HepG2 (cell line): Measurements from ENCODE around the gene IQCN. TPM values are rescaled to one million over a fixed set of nuclear protein-coding genes. Genes with fewer than 3 reads are reported as not detected.

ENCODE experiments used
- ATAC-seq: fragments of 200-7000 bp; cut with Tn5 transposase; 3 replicates; pipeline ENCODE4 v1.9.1; 2020; ENCODE audit warnings: mild to moderate bottlenecking, moderate library complexity
- BruUV-seq: library from RNA; stranded (reverse); fragments of 400-500 nt; replicated peaks from 2 replicates; lab custom pipeline; 2021; lab: Mats Ljungman, UMichigan
- CTCF ChIA-PET: fragments of 300-600 bp; formaldehyde crosslinking; extraction: SDS; loops from one replicate; lab custom pipeline; 2021; ENCODE audit warnings: low total read pairs, inconsistent platforms, low intra/inter-chr PET ratio; lab: Yijun Ruan, JAX
- POLR2A ChIA-PET: fragments of 350-600 bp; sonication (Branson Sonifier 250); formaldehyde crosslinking; loops from one replicate; lab custom pipeline; 2020; ENCODE audit warnings: antibody characterized with exemption, inconsistent platforms; lab: Yijun Ruan, JAX
- DNase-seq: peaks from one replicate; pipeline ENCODE4 v3.0.0-alpha.2; 2015; ENCODE audit warnings: low spot score
- FAIRE-seq: peaks from 3 replicates; lab custom pipeline; 2011; peaks lifted over from hg19 to GRCh38; lab: Jason Lieb, UNC
- H2AFZ ChIP-seq: one replicate; pipeline ENCODE4 v1.6.1; 2011; ENCODE audit warnings: low read length, inconsistent platforms
- H3K27ac ChIP-seq: fragments of 300-600 bp; 3 replicates; pipeline ENCODE4 v1.8.0; 2011; ENCODE audit warnings: mixed run types, mild to moderate bottlenecking, mixed read lengths, low read length, inconsistent platforms; ENCODE audit not compliant: insufficient read depth; ENCODE audit errors: extremely low read length
- H3K27me3 ChIP-seq, 2 experiments: fragments of 200-600 bp in 1 of 2; 2 replicates in 1 of 2; 3 replicates in 1 of 2; pipeline versions ENCODE4 v1.6.0 to v1.8.0; 2011; ENCODE audit warnings: low read length in 2 of 2, mild to moderate bottlenecking in 2 of 2, moderate library complexity in 2 of 2, inconsistent platforms in 1 of 2; ENCODE audit not compliant: insufficient read depth in 2 of 2, control insufficient read depth in 1 of 2
- H3K36me3 ChIP-seq, 2 experiments: fragments of 200-600 bp in 1 of 2; replicated peaks in 1 of 2; 2 replicates in 1 of 2; 3 replicates in 1 of 2; pipeline versions ENCODE4 v1.5.1 to v1.8.0; 2011; ENCODE audit warnings: low read length in 2 of 2, inconsistent platforms in 1 of 2; ENCODE audit not compliant: insufficient read depth in 2 of 2, control insufficient read depth in 1 of 2
- H3K4me1 ChIP-seq: 2 replicates; pipeline ENCODE4 v1.5.1; 2012; ENCODE audit warnings: low read length, inconsistent platforms; ENCODE audit not compliant: insufficient read depth
- H3K4me2 ChIP-seq: 2 replicates; pipeline ENCODE4 v1.6.0; 2011; ENCODE audit warnings: low read depth, low read length, inconsistent platforms
- H3K4me3 ChIP-seq, 3 experiments: fragments of 200-600 bp in 1 of 3; sonication (generic), shearing (Covaris generic) in 1 of 3; replicated peaks in 1 of 3; 2 replicates each; pipeline ENCODE4 v1.5.1; 2011 to 2016; ENCODE audit warnings: low read length in 3 of 3, inconsistent platforms in 2 of 3, low read depth in 2 of 3, mild to moderate bottlenecking in 2 of 3, control low read depth in 1 of 3, mixed read lengths in 1 of 3; ENCODE audit not compliant: insufficient read depth in 1 of 3
- H3K79me2 ChIP-seq: one replicate; pipeline ENCODE4 v1.6.1; 2011; ENCODE audit warnings: low read length, inconsistent platforms; ENCODE audit not compliant: insufficient read depth
- H3K9ac ChIP-seq: 2 replicates; pipeline ENCODE4 v1.6.0; 2011; ENCODE audit warnings: mild to moderate bottlenecking, low read depth, low read length, inconsistent platforms; ENCODE audit not compliant: insufficient read depth
- H3K9me3 ChIP-seq: 2 replicates; pipeline ENCODE4 v1.5.1; 2012; ENCODE audit warnings: mild to moderate bottlenecking, low read length
- H4K20me1 ChIP-seq: 2 replicates; pipeline ENCODE4 v1.6.0; 2011; ENCODE audit warnings: inconsistent platforms, mild to moderate bottlenecking, low read length, moderate library complexity; ENCODE audit not compliant: insufficient read depth
- HDAC2 ChIP-seq: sonication (generic); formaldehyde crosslinking; IDR thresholded peaks from 2 replicates; pipeline ENCODE4 v1.4.0; 2020; ENCODE audit warnings: missing genetic modification reagents
- HNF4A ChIP-seq: sonication (generic); formaldehyde crosslinking; IDR thresholded peaks from 2 replicates; pipeline ENCODE4 v1.4.0; 2020; ENCODE audit warnings: missing genetic modification reagents
- HOXD1 ChIP-seq: sonication (generic); formaldehyde crosslinking; IDR thresholded peaks from 2 replicates; pipeline ENCODE4 v1.5.0; 2020; ENCODE audit warnings: missing genetic modification reagents
- RFXANK ChIP-seq: IDR thresholded peaks from 2 replicates; pipeline ENCODE4 v1.6.1; 2016
- SIN3A ChIP-seq: IDR thresholded peaks from 2 replicates; pipeline ENCODE4 v1.6.1; 2011; ENCODE audit warnings: low read depth, mild to moderate bottlenecking, control low read depth, low read length, borderline replicate concordance
- TMF1 ChIP-seq: sonication (generic); formaldehyde crosslinking; IDR thresholded peaks from 2 replicates; pipeline ENCODE4 v1.8.1; 2022; ENCODE audit warnings: low read depth, missing genetic modification reagents
- ZFAT ChIP-seq: sonication (generic); formaldehyde crosslinking; conservative IDR thresholded peaks from 2 replicates; pipeline ENCODE4 v1.8.1; 2023; ENCODE audit warnings: missing genetic modification reagents, inconsistent platforms
- ZNF329 ChIP-seq: sonication (generic); formaldehyde crosslinking; IDR thresholded peaks from 2 replicates; pipeline ENCODE4 v1.9.0; 2021; ENCODE audit warnings: low read depth, mild to moderate bottlenecking, missing genetic modification reagents
- ZNF354B ChIP-seq: sonication (generic); formaldehyde crosslinking; IDR thresholded peaks from 2 replicates; pipeline ENCODE4 v1.8.0; 2022; ENCODE audit warnings: mild to moderate bottlenecking, missing genetic modification reagents
- ZNF772 ChIP-seq: sonication (generic); formaldehyde crosslinking; IDR thresholded peaks from 2 replicates; pipeline ENCODE4 v1.5.0; 2020; ENCODE audit warnings: mild to moderate bottlenecking, missing genetic modification reagents
- WGBS: methylation state at CpG from one replicate; pipeline ENCODE4 v1.1.6; 2017; ENCODE audit warnings: low lambda C conversion rate; 5-methylcytosine and 5-hydroxymethylcytosine counted together
- in situ Hi-C: cut with HindIII; loops from 2 replicates; pipeline ENCODE4 v1.10.0; 2017; ENCODE audit warnings: low pct_unique_long_range_greater_than_20kb; ENCODE audit not compliant: extremely low pct_ligation_motif_present
- intact Hi-C: fragments of 100-400 bp; cut with micrococcal nuclease; formaldehyde crosslinking; loops from one replicate; pipeline ENCODE4 v1.10.0; 2022; ENCODE audit not compliant: unreplicated experiment
- polyA plus RNA-seq, 8 experiments: library from polyadenylated mRNA; depleted of rRNA in 3 of 8; stranded (reverse) in 7 of 8; unstranded in 1 of 8; fragments of >200 nt; fragmentation: Illumina TruSeq in 4 of 8; extraction: Trizol in 4 of 8; gene quantifications; 2 replicates each; pipeline versions ENCODE4 v1.2.1 to v1.2.3, GENCODE V29; 2011 to 2016; ENCODE audit warnings: low read depth in 4 of 8, missing spikeins in 1 of 8, mixed read lengths in 1 of 8; ENCODE audit not compliant: insufficient read depth in 1 of 8
- total RNA-seq, 5 experiments: library from RNA; depleted of rRNA; stranded (reverse); fragments of >200 nt; fragmentation: Illumina TruSeq; extraction: Trizol; gene quantifications; 2 replicates each; pipeline ENCODE4 v1.2.3, GENCODE V29; 2016; ENCODE audit warnings: low read depth in 1 of 5
- TF ChIP-seq, protein P1 (sequence below): sonication (generic); formaldehyde crosslinking; IDR thresholded peaks from 2 replicates; pipeline ENCODE4 v1.4.0; 2020; ENCODE audit warnings: low read depth, missing genetic modification reagents
- TF ChIP-seq, protein P2 (sequence below): sonication (generic); formaldehyde crosslinking; IDR thresholded peaks from 2 replicates; pipeline ENCODE4 v1.9.0; 2022; ENCODE audit warnings: missing genetic modification reagents, mild to moderate bottlenecking, borderline replicate concordance

Gene IQCN
- total and polyA plus RNA-seq, 2 of the 13 experiments (the other 11 are each of a cell fraction or from before 2014, with no cell fraction given) = 0.04 to 0.18 TPM

DNA sequence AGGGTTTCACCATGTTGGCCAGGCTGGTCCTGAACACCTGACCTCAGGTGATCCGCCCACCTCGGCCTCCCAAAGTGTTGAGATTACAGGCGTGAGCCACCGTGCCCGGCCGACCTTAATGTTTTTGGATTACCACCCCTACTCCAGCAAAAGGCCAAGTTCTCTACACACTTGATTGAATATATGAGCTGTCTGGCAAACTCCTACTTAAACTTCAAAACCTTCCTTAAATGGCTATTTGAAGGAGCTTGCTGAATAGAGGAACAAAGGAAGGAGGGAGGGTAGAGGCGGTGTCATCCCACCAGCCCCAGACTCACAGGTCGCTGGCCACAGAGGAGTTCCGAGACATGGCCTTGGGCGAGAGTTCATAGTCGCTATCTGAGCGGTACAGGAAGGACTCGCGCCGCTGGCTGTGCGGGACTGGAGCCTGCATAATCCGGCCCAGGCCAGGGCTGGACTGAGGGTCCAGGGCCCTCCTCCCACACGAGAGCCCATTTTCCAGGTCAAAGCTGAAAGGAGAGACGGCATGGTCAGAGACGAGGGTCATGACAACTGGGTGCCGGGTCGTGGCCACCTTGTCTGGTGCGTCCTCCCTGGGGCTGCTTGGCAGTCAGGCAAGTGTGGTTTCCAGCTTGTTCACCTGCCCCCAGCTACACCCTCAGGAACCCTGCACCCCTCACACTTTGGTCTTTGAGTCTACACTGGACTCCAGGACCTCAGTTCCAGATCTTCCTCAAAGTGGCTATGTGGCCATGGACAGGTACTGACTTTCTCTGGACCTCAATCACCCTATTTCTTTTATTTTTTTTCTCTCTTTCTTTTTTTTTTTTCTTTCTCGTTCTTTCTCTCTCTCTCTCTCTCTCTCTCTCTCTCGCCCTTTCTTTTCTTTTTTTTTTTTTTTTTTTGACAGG is 52.2 kb downstream of the IQCN start (continued):
- TF ChIP-seq, protein P1, sequence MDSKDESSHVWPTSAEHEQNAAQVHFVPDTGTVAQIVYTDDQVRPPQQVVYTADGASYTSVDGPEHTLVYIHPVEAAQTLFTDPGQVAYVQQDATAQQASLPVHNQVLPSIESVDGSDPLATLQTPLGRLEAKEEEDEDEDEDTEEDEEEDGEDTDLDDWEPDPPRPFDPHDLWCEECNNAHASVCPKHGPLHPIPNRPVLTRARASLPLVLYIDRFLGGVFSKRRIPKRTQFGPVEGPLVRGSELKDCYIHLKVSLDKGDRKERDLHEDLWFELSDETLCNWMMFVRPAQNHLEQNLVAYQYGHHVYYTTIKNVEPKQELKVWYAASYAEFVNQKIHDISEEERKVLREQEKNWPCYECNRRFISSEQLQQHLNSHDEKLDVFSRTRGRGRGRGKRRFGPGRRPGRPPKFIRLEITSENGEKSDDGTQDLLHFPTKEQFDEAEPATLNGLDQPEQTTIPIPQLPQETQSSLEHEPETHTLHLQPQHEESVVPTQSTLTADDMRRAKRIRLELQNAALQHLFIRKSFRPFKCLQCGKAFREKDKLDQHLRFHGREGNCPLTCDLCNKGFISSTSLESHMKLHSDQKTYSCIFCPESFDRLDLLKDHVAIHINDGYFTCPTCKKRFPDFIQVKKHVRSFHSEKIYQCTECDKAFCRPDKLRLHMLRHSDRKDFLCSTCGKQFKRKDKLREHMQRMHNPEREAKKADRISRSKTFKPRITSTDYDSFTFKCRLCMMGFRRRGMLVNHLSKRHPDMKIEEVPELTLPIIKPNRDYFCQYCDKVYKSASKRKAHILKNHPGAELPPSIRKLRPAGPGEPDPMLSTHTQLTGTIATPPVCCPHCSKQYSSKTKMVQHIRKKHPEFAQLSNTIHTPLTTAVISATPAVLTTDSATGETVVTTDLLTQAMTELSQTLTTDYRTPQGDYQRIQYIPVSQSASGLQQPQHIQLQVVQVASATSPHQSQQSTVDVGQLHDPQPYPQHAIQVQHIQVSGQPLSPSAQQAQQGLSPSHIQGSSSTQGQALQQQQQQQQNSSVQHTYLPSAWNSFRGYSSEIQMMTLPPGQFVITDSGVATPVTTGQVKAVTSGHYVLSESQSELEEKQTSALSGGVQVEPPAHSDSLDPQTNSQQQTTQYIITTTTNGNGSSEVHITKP (CRISPR knock-in tag) = no peak
- TF ChIP-seq ZNF354B (no peak), HNF4A (CRISPR knock-in tag) (peak; percentile 67), RFXANK (CRISPR knock-in tag) (no peak), HOXD1 (CRISPR knock-in tag) (no peak), HDAC2 (peak; percentile 45; the same call in 1 of the 2 replicates), ZNF329 (CRISPR knock-in tag) (no peak)

- DNase-seq = no peak
- peak overlapping the region; percentile 45; the same call in 1 of the 2 replicates for H3K4me2 ChIP-seq
- no peak for FAIRE-seq
- H3K4me1 ChIP-seq = peaks cover 40% of the 10 kb centered on the region
- ChIA-PET POLR2A (interaction anchor here (0.7 kb wide), 1 partner anchor 28 kb away, joined by 3 read pairs; the partner anchor contains the start of gene MPV17L2), CTCF (no interaction called here)
- intact Hi-C loops (no loop called here), in situ Hi-C loops (no loop called here)
- no peak overlapping the region for H2AFZ ChIP-seq
- WGBS = 25% methylated on average over 12 of the region's 33 CpGs
- H4K20me1 ChIP-seq = no peaks in the 10 kb centered on the region
- no peak overlapping the region for H3K9ac ChIP-seq
- no peaks in the 10 kb centered on the region for H3K9me3 ChIP-seq
- H3K4me3 ChIP-seq = no peak overlapping the region
- no peaks in the 10 kb centered on the region for H3K36me3 ChIP-seq
- no peak overlapping the region for H3K27ac ChIP-seq
- peaks cover 4 to 15% of the 10 kb centered on the region in 2 experiments; a peak in 3 of 5 replicates for H3K27me3 ChIP-seq
- BruUV-seq = no TSS peak
- no peaks in the 10 kb centered on the region for H3K79me2 ChIP-seq
- no peak for ATAC-seq
- TF ChIP-seq, protein P2, sequence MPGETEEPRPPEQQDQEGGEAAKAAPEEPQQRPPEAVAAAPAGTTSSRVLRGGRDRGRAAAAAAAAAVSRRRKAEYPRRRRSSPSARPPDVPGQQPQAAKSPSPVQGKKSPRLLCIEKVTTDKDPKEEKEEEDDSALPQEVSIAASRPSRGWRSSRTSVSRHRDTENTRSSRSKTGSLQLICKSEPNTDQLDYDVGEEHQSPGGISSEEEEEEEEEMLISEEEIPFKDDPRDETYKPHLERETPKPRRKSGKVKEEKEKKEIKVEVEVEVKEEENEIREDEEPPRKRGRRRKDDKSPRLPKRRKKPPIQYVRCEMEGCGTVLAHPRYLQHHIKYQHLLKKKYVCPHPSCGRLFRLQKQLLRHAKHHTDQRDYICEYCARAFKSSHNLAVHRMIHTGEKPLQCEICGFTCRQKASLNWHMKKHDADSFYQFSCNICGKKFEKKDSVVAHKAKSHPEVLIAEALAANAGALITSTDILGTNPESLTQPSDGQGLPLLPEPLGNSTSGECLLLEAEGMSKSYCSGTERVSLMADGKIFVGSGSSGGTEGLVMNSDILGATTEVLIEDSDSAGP = no peak
- TF ChIP-seq SIN3A = no peak
- no peak for TF ChIP-seq ZNF772
- TF ChIP-seq ZFAT (CRISPR knock-in tag) = no peak
- TF ChIP-seq TMF1 (CRISPR knock-in tag) = no peak
These were observed 53.5 kb downstream of the IQCN start for GRCh38 chr19:18220632-18221275.
